ENCODE data around the gene RBM47. TPM values are rescaled to one million over a fixed set of nuclear protein-coding genes. Genes with fewer than 3 reads are reported as not detected.

Gene RBM47
- total and polyA plus RNA-seq, 2 experiments from 2014 or later = 35.6 to 139 TPM

DNA sequence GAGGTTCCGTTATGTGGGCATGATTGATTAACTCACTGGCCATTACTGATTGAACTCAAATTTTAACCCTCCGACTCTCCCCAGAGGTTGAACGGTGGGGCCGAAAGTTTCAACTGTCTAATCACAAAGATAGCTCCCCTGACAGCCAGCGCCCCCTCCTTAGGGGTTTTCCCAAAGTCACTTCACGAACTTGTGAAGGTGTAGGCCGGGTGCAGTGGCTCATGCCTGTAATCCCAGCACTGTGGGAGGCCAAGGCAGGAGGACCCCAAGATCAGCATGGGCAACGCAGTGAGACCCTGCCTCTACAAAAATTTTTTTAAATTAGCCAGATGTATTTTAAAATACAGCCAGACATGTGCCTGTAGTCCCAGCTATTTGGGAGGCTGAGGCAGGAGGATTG, 39.8 kb upstream of the RBM47 start:
- H3K9me2 ChIP-seq (ENCODE audit: insufficient read depth) = no peaks in the 10 kb centered on the region
- no peaks in the 10 kb centered on the region for H3K36me3 Mint-ChIP-seq (ENCODE audit: low read depth)
- no peaks in the 10 kb centered on the region for H4K20me1 ChIP-seq (replicated peaks; ENCODE audit: insufficient read depth)
- no peak overlapping the region for H2AFZ ChIP-seq
- ATAC-seq (no peak), DNase-seq (ENCODE audit: low spot score) (no peak)
- peaks cover 2% of the 10 kb centered on the region for H3K27me3 Mint-ChIP-seq (ENCODE audit: insufficient read depth, low read depth, poor library complexity)
- H3K4me1 ChIP-seq (ENCODE audit: insufficient read depth) = peaks cover 19% of the 10 kb centered on the region
- H3K27me3 ChIP-seq (ENCODE audit: insufficient read depth) = no peaks in the 10 kb centered on the region
- TF ChIP-seq POLR2AphosphoS5 (IDR thresholded peaks at IDR 0.05; ENCODE audit: low read depth) (no peak), ZNF462 (CRISPR knock-in tag; IDR thresholded peaks at IDR 0.05) (no peak), CTCF (conservative IDR thresholded peaks at IDR 0.05; ENCODE audit: low read depth in 2 of 2) (no peak), ZNF331 (CRISPR knock-in tag; IDR thresholded peaks at IDR 0.05; ENCODE audit: low read depth) (no peak), STAT1 (IDR thresholded peaks at IDR 0.05; ENCODE audit: unreplicated experiment) (no peak), REST (IDR thresholded peaks at IDR 0.05; ENCODE audit: unreplicated experiment) (no peak), CREB1 (CRISPR knock-in tag; IDR thresholded peaks at IDR 0.05; ENCODE audit: low read depth) (no peak), NANOG (IDR thresholded peaks at IDR 0.05; ENCODE audit: borderline replicate concordance) (no peak), JUNB (IDR thresholded peaks at IDR 0.05; ENCODE audit: unreplicated experiment) (no peak), EZH2 (IDR thresholded peaks at IDR 0.05; ENCODE audit: low read depth, unreplicated experiment) (no peak), EZH2phosphoT487 (IDR thresholded peaks at IDR 0.05; ENCODE audit: unreplicated experiment) (no peak), ETS1 (IDR thresholded peaks at IDR 0.05) (no peak), ZNF114 (CRISPR knock-in tag; IDR thresholded peaks at IDR 0.05) (no peak)
- H3F3A ChIP-seq (replicated peaks; ENCODE audit: low read depth) = peaks cover 11% of the 10 kb centered on the region; the same call in 1 of the 2 replicates
- no peak overlapping the region for H3K4me2 ChIP-seq
- H3K4me1 Mint-ChIP-seq = peaks cover 18% of the 10 kb centered on the region
- no peaks in the 10 kb centered on the region for H3K9me3 Mint-ChIP-seq
- no peak overlapping the region for H3K4me3 ChIP-seq
- no peak overlapping the region for H3K27ac ChIP-seq (ENCODE audit: low read depth)
- no peak overlapping the region for H3K4me3 Mint-ChIP-seq
- H3K27ac Mint-ChIP-seq = no peak overlapping the region
- H3K79me2 ChIP-seq (replicated peaks; ENCODE audit: insufficient read depth) = no peaks in the 10 kb centered on the region
- no peaks in the 10 kb centered on the region for H3K36me3 ChIP-seq (ENCODE audit: insufficient read depth)

Data from GM23338 (cell line).